Trophoblast cell (in vitro differentiated cells and primary cell): ENCODE results near the gene SPACA5B.
"Not testable (repeated sequence)": the region's sequence is repeated elsewhere in the genome, so short reads cannot be mapped to it uniquely, and the experiment has no call there.

ENCODE experiments used
- DNase-seq, 2 donors: peaks; one replicate each; pipeline ENCODE4 v3.0.0-alpha.2; 2016
- H2AFZ ChIP-seq: 2 replicates; pipeline ENCODE4 v1.6.1; 2013; ENCODE audit warnings: low read length, moderate library complexity, mild to moderate bottlenecking; ENCODE audit not compliant: insufficient read depth, poor library complexity
- H2AK5ac ChIP-seq: 2 replicates; pipeline ENCODE4 v1.6.1; 2013; ENCODE audit warnings: mild to moderate bottlenecking, low read length
- H2BK120ac ChIP-seq: 2 replicates; pipeline ENCODE4 v1.6.1; 2013; ENCODE audit warnings: low read length, mild to moderate bottlenecking, moderate library complexity; ENCODE audit not compliant: insufficient read depth, poor library complexity
- H2BK12ac ChIP-seq: 2 replicates; pipeline ENCODE4 v1.6.1; 2013; ENCODE audit warnings: mild to moderate bottlenecking, low read length, moderate library complexity
- H2BK5ac ChIP-seq: 2 replicates; pipeline ENCODE4 v1.6.1; 2013; ENCODE audit warnings: low read length, low read depth, moderate library complexity, mild to moderate bottlenecking; ENCODE audit not compliant: poor library complexity
- H3K14ac ChIP-seq: 2 replicates; pipeline ENCODE4 v1.6.1; 2013; ENCODE audit warnings: mild to moderate bottlenecking, low read length
- H3K18ac ChIP-seq: 2 replicates; pipeline ENCODE4 v1.6.1; 2013; ENCODE audit warnings: mild to moderate bottlenecking, low read length
- H3K23ac ChIP-seq: 2 replicates; pipeline ENCODE4 v1.6.1; 2013; ENCODE audit warnings: low read length
- H3K27ac ChIP-seq: 2 replicates; pipeline ENCODE4 v1.5.1; 2013; ENCODE audit warnings: low read depth, mild to moderate bottlenecking, inconsistent platforms, low read length, moderate library complexity
- H3K27me3 ChIP-seq: 2 replicates; pipeline ENCODE4 v1.6.1; 2013; ENCODE audit warnings: inconsistent platforms, mild to moderate bottlenecking, low read length, moderate library complexity; ENCODE audit not compliant: insufficient read depth
- H3K36me3 ChIP-seq, 2 experiments: 1 replicate in 1 of 2; 2 replicates in 1 of 2; pipeline ENCODE4 v1.6.1; 2013; ENCODE audit warnings: low read length in 2 of 2, mild to moderate bottlenecking in 2 of 2, moderate library complexity in 1 of 2; ENCODE audit not compliant: insufficient read depth in 2 of 2, control insufficient read depth in 1 of 2
- H3K4ac ChIP-seq: 2 replicates; pipeline ENCODE4 v1.6.1; 2013; ENCODE audit warnings: low read depth, mild to moderate bottlenecking, low read length, moderate library complexity
- H3K4me1 ChIP-seq, 2 experiments: 1 replicate in 1 of 2; 2 replicates in 1 of 2; pipeline ENCODE4 v1.6.1; 2013; ENCODE audit warnings: low read length in 2 of 2, mild to moderate bottlenecking in 2 of 2, moderate library complexity in 1 of 2; ENCODE audit not compliant: insufficient read depth in 2 of 2, control insufficient read depth in 1 of 2
- H3K4me2 ChIP-seq: 2 replicates; pipeline ENCODE4 v1.6.1; 2013; ENCODE audit warnings: inconsistent platforms, mild to moderate bottlenecking, low read length, moderate library complexity
- H3K4me3 ChIP-seq: 2 replicates; pipeline ENCODE4 v1.5.1; 2013; ENCODE audit warnings: mild to moderate bottlenecking, low read depth, low read length, inconsistent platforms
- H3K79me1 ChIP-seq: one replicate; pipeline ENCODE4 v1.6.1; 2013; ENCODE audit warnings: low read length
- H3K79me2 ChIP-seq: 2 replicates; pipeline ENCODE4 v1.6.1; 2013; ENCODE audit warnings: low read length, mild to moderate bottlenecking; ENCODE audit not compliant: control insufficient read depth, insufficient read depth, poor library complexity
- H3K9ac ChIP-seq: 2 replicates; pipeline ENCODE4 v1.6.1; 2013; ENCODE audit warnings: mild to moderate bottlenecking, low read length
- H3K9me3 ChIP-seq: 2 replicates; pipeline ENCODE4 v1.6.1; 2013; ENCODE audit warnings: low read depth, mild to moderate bottlenecking, control low read depth, inconsistent platforms, low read length; ENCODE audit not compliant: insufficient read depth
- H4K12ac ChIP-seq: 2 replicates; pipeline ENCODE4 v1.6.1; 2013; ENCODE audit warnings: low read depth, mild to moderate bottlenecking, low read length, moderate library complexity
- H4K8ac ChIP-seq: 2 replicates; pipeline ENCODE4 v1.6.1; 2013; ENCODE audit warnings: low read depth, mild to moderate bottlenecking, low read length, moderate library complexity
- H4K91ac ChIP-seq: one replicate; pipeline ENCODE4 v1.6.1; 2013; ENCODE audit warnings: low read depth, mild to moderate bottlenecking, low read length, moderate library complexity
- WGBS: extraction: QIAGEN DNeasy Blood & Tissue Kit; methylation state at CpG from one replicate; pipeline ENCODE4 v1.1.7; 2013; ENCODE audit warnings: missing lambda C conversion rate; ENCODE audit not compliant: insufficient read length, insufficient coverage; ENCODE audit errors: extremely low coverage; 5-methylcytosine and 5-hydroxymethylcytosine counted together

The SPACA5B gene

GRCh38 chrX:48107717-48108116 lies 22.7 kb upstream of the SPACA5B start:
- H3K4me2 ChIP-seq, result no peak overlapping the region
- H3K18ac ChIP-seq, result no peak overlapping the region
- no peak overlapping the region for H3K4ac ChIP-seq
- H3K9me3 ChIP-seq, result no peaks in the 10 kb centered on the region
- no peaks in the 10 kb centered on the region for H3K79me1 ChIP-seq
- H3K27ac ChIP-seq, result no peak overlapping the region
- no peak overlapping the region for H3K9ac ChIP-seq
- H3K36me3 ChIP-seq, result no peaks in the 10 kb centered on the region
- no peak overlapping the region for H3K23ac ChIP-seq
- H3K79me2 ChIP-seq, result no peaks in the 10 kb centered on the region
- H2BK5ac ChIP-seq, result no peak overlapping the region
- H2AK5ac ChIP-seq, result no peak overlapping the region
- H2AFZ ChIP-seq, result no peak overlapping the region
- no peak overlapping the region for H3K4me3 ChIP-seq
- no peak overlapping the region for H2BK120ac ChIP-seq
- DNase-seq, result no peak
- no peaks in the 10 kb centered on the region for H3K27me3 ChIP-seq
- H3K14ac ChIP-seq, result no peak overlapping the region
- no peak overlapping the region for H4K12ac ChIP-seq
- no peak overlapping the region for H4K8ac ChIP-seq
- no CpG with 5 or more reads among the region's 6 CpGs for WGBS
- H3K4me1 ChIP-seq, result no peaks in the 10 kb centered on the region
- no peak overlapping the region for H2BK12ac ChIP-seq
- no peak overlapping the region for H4K91ac ChIP-seq

- not testable (repeated sequence) for H3K4me1 ChIP-seq, H3K4ac ChIP-seq, H3K4me2 ChIP-seq, H3K27ac ChIP-seq, H3K4me3 ChIP-seq, H3K79me2 ChIP-seq, H3K18ac ChIP-seq, H4K91ac ChIP-seq, H3K36me3 ChIP-seq, H2AK5ac ChIP-seq, DNase-seq, H3K14ac ChIP-seq, H3K27me3 ChIP-seq, H2AFZ ChIP-seq, H2BK12ac ChIP-seq, H4K12ac ChIP-seq, H3K9ac ChIP-seq, H3K23ac ChIP-seq, H3K9me3 ChIP-seq, H3K79me1 ChIP-seq, H2BK5ac ChIP-seq, H2BK120ac ChIP-seq, H4K8ac ChIP-seq
- no CpG with 5 or more reads among the region's 10 CpGs for WGBS
Measured at GRCh38 chrX:48125286-48125685, 5.1 kb upstream of the SPACA5B start.

GRCh38 chrX:48132308-48132844 lies 1.9 kb downstream of the SPACA5B start:
- H3K23ac ChIP-seq, result not testable (repeated sequence)

GRCh38 chrX:48139076-48139475 lies 8.7 kb downstream of the SPACA5B start:
- not testable (repeated sequence) for H3K4me1 ChIP-seq, H2BK120ac ChIP-seq, H4K91ac ChIP-seq, H3K27me3 ChIP-seq, H4K8ac ChIP-seq, DNase-seq, H3K79me2 ChIP-seq, H3K18ac ChIP-seq, H3K9ac ChIP-seq, H2BK5ac ChIP-seq, H4K12ac ChIP-seq, H3K14ac ChIP-seq, H3K4me2 ChIP-seq, H3K27ac ChIP-seq, H3K23ac ChIP-seq, H2BK12ac ChIP-seq, H3K36me3 ChIP-seq, H3K9me3 ChIP-seq, H3K4me3 ChIP-seq, H3K4ac ChIP-seq, H2AFZ ChIP-seq, H3K79me1 ChIP-seq, H2AK5ac ChIP-seq
- no CpG with 5 or more reads among the region's 33 CpGs for WGBS

More at GRCh38 chrX:48132308-48132844, 1.9 kb downstream of the SPACA5B start:
- H4K91ac ChIP-seq, H3K4me3 ChIP-seq, H3K79me2 ChIP-seq, H4K8ac ChIP-seq, DNase-seq, H2BK5ac ChIP-seq, H3K27me3 ChIP-seq, H3K14ac ChIP-seq, H2BK120ac ChIP-seq, H3K9ac ChIP-seq, H2AFZ ChIP-seq, H3K27ac ChIP-seq, H3K36me3 ChIP-seq, H3K4me1 ChIP-seq, H3K79me1 ChIP-seq, H4K12ac ChIP-seq, H2AK5ac ChIP-seq, H2BK12ac ChIP-seq, H3K18ac ChIP-seq, H3K4ac ChIP-seq, H3K9me3 ChIP-seq, H3K4me2 ChIP-seq: not testable (repeated sequence)
- WGBS, result no CpG with 5 or more reads among the region's 2 CpGs
